Right lobe of liver (tissue), 4 donors: ENCODE results near the gene PPM1L.

Experiments
- CTCF ChIP-seq, 4 donors: fragments of 200-600 bp in 3 of 4; fragments of 450-650 bp in 1 of 4; IDR thresholded peaks; one replicate each; pipeline versions ENCODE4 v1.5.1 to v1.8.0; 2016 to 2022; ENCODE audit warnings: antibody characterized with exemption in 4 of 4, mild to moderate bottlenecking in 2 of 4
- POLR2A ChIP-seq: fragments of 450-650 bp; IDR thresholded peaks from one replicate; pipeline ENCODE4 v1.6.1; 2017; ENCODE audit warnings: antibody characterized with exemption, mild to moderate bottlenecking
- donor health status: DM: no; HTN: no; CAD: no.
- donor health status: DM: no; HTN: no; CAD: no.
- donor health status: DM: no; HTN: yes; CAD: no.

- no peak for TF ChIP-seq CTCF (IDR thresholded peaks at IDR 0.05)
- TF ChIP-seq POLR2A, result no peak
Measured at GRCh38 chr3:160746976-160747375, 9.1 kb upstream of the PPM1L start.
